GM19238 (cell line): ENCODE measurements around the gene ACO1.

Experiments used
- DNase-seq: peaks from one replicate; pipeline ENCODE4 v3.0.0; 2011; ENCODE audit warnings: low spot score; ENCODE audit not compliant: insufficient read length

ACO1 gene

GRCh38 chr9:32382565-32383320 is 1.7 kb upstream of the ACO1 start:
- no peak for DNase-seq

DNA sequence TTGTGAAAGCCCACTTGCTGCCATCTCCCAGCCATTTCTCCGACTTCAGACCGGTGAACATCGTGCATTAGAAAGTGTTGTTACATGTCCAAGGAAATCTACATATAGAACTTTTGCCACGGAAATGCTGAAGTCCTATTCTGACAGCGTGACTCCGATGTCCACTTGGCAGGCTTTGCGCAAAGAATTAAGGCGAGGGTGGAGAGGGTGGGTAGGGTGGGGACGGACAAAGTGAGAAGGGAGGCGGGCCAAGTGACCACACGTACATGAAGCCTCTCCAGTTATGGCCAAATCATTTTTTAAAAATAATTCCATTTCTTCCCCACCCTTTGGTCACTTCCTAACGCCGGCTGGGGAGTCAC is 460 bp upstream of the ACO1 start:
- no peak for DNase-seq

DNA sequence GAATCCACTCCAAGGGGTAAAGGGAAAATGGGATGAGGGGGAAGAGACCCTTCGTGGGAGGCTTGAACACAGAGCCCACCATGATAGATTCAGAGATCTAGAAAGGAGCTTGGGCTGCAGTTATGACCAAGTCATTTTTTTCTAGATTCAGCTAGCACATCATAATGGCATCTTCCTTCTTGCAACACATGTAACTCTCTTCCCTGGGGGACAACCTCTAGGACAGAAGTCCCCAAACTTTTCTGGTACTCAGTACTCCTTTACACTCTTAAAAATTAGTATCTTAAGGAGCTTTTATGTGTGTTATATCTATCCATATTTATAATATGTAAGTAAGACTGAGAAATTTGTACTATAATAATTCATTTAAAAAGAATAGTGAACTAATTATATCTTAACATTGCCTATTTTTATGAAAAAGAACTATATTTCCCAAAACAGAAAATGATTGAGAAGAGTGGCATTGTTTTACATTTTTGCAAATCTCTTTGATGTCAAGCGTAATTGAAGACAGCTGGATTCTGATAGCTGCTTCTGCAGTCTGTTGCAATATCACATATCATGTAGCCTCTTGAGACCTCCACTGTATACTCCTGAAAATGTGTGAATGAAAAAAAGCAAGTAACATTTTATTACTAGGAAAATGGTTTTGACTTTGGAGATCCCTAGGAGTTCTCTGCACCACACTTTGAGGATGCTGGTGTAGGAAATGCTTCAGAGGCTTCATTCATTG is 875 bp downstream of the ACO1 start:
- peak; percentile 4 for DNase-seq

- no peak for DNase-seq
These were observed 1.4 kb downstream of the ACO1 start for GRCh38 chr9:32385885-32386283.

GRCh38 chr9:32387256-32387655 is 2.8 kb downstream of the ACO1 start:
- DNase-seq: no peak

DNA sequence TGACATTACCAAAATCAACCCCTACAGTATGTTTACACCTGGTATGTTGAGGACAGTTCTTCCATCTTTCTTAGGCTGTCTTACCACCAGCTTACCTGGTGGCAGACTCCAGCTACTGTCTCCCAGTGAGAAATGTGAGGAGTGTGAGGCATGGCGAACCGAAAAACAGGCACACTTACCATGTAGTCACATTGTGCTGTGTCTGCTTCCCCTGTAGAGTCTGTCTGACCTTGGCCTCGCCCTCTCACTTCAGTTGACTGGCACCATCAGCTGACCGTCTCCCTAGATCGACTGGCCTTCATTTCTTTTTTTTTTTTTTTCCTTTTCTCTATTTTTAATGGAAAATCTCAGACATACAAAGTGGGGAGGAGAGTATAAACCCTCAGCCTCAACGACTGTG is 4.9 kb downstream of the ACO1 start:
- DNase-seq: no peak

DNA sequence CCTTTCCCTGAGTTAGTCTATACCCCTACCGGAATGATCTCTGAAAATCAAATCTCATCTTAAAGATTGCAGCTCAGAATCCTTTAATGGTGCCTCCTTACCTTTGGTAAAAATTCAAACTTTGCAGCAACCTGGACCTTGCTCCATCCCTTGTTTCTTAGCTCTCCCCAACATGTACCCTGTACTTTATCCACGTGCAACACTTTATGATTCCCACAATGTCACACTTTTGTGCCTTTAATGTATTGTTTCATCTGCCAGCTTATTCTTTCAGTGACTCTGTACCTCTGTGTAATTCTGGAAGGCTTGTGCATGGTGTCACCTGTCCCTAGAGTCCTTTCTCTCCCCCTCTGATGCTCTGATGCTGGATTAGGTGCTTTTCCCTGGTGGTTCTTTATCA is 9.5 kb downstream of the ACO1 start:
- no peak for DNase-seq

DNA sequence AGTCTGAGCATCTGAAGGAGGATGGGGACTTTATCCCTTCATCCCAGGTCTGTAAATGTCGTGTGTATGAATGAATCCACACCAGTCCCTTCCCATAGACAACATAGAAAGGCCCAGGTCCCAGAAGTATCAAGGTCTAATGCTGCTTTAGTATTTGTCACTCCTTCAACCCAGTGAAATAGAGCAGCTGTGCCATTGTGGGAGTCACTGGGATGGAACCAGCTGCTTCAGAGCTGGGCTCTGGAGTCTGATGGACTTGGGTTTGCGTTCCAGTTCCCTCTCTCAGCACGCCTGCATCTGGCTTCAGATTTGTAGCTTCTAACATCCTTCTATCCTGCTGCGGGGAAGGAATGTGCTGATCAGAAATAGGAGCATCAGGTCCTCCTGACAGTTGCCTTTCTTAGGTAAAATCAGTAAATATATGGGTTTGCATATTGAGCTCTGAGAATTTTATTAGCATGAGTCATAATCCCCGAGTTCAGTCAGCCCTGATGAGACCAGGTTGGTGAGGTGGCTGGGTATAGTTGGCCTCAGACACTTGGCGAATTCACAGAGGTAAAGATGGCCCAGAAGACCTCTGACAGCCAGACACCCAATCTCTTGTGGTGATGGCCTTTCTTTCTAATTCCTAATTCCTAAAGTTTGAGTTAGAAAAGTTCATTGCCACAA is 10.1 kb downstream of the ACO1 start:
- no peak for DNase-seq

GRCh38 chr9:32395510-32396216 is 11.2 kb downstream of the ACO1 start:
- no peak for DNase-seq

DNA sequence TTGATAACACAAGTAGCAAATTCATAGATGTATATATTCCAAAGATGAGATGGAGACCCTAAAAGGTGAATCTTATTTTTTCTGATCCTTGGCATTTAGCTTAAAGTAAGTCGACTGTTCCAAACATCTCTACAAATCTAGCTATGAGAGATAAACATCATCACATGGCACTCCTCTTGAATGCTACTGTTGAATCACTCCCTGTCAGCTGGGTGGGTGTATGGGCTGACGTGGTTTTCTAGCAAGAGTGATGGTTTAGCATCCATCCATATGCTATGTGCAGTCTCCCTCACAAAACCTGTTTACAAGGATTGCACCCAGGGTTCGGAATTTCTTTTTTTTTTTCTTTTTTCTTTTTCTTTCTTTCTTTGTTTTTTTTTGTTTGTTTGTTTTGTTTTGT is 13.8 kb downstream of the ACO1 start:
- no peak for DNase-seq

DNA sequence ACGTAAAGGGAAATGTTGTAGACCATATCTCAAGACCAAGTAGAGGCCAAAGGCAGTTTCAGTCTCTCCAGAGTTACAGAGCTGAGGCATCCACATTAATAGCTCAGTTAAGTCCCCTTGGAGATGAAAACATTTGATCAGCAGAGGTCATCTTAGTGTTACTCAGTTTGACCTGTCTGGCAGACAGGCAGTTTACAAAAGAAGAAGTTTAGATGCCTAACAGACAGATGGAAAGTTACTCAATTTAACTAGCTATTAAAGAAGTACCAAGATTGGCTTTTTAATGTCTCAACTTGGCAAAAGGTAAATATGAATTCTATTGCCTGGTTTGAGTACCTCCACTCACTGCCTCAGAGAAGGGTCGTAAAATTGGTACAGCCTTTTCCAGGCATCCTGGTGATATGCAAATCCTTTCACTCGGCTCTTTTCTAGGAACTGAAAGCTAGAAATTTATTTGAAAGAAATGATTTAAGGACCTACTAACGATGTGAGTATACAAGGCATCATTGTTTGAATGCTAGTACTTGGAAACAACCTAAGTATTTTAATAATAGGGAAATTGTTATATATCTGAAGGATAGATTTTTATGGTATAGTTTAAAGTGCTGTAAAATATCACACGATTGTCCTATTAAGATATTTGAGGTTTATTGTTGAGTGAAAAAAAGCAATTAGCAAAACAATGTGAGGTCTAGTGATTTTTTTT is 14.8 kb downstream of the ACO1 start:
- no peak for DNase-seq

- DNase-seq: no peak
These were observed 17.0 kb downstream of the ACO1 start for GRCh38 chr9:32401488-32401887.

DNA sequence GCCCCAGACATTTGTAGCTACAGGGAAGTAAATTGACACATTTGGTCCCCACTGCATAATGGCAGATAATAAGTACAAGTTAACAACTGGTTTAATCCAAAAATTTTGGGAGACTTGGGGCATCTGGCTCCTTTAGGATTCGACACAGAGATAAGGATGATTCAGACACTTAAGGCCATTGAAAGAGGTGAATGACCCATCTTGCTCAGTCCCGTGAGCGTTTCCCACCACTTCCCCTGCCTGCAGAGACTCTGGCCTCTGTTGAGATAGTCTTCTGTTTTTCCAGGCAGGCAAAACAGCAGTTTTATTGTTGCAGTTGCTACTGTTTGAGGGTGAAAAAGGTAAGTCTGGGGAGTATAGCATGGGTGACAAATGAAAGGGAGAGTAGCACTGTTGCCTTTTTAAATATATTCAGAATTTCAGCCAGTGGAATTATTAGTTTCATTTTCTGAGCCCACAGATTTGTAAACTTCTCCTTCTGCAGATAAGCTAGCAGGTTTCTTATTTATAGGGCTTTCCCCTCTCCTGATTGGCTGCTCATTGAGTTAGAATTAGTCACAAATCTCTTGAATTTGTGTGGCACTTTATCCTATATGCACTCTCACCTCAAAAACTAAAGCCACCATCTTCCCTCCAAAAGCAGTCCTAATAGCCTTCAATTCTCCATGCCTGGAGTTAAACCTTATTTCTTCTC is 19.3 kb downstream of the ACO1 start:
- DNase-seq: no peak

- DNase-seq: no peak
These were observed 20.0 kb downstream of the ACO1 start for GRCh38 chr9:32404402-32404801.

DNA sequence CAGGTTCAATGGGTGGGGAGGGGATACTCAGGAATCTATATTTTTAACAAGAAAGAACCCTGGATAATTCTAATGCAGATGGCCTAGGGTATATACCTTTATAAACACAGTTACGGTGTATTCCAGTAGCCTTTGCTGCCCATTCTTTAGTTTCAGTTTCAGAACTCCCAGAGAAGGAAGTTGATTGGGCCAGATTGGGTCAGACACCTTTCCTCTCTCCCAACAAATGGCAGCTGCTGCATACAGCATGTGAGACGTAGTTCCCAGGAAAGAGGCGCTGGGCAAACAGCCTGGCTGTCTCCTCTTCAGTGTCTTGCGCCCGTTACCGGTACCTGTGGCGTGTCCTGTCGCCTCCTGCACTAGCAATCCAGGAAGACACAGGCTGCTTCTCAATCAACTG is 20.4 kb downstream of the ACO1 start:
- DNase-seq: no peak

DNA sequence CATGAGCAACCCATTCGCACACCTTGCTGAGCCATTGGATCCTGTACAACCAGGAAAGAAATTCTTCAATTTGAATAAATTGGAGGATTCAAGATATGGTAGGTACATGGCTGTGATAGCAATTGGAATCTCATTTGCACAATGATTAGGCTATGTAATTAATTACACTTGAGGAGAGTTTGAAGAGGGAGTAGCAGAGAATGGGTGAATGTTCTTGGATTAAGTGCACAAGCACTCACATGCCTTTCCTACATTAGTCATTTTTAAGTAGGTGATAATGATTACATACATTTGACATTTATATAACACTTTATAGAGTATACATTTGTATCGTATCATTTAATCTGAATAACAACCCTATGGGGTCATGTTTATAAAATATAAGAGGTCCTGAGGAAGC is 21.1 kb downstream of the ACO1 start:
- DNase-seq: no peak

DNA sequence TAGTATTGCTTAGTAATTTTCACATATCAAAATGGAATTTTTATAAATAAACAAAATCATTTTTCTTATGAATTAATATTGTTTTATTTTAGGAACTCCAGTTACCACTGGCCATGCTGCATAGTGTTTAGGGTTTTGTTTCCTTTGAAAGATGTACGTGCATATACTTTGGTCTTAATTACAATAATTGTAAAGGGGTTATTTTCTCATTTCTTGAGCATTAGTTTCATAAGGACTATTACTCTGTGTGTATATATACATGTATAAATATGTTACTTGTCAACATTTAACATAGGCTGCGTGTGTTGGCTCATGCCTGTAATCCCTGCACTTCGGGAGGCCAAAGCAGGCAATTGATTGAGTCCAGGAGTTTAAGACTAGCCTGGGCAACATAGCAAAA is 21.6 kb downstream of the ACO1 start:
- DNase-seq: no peak

DNA sequence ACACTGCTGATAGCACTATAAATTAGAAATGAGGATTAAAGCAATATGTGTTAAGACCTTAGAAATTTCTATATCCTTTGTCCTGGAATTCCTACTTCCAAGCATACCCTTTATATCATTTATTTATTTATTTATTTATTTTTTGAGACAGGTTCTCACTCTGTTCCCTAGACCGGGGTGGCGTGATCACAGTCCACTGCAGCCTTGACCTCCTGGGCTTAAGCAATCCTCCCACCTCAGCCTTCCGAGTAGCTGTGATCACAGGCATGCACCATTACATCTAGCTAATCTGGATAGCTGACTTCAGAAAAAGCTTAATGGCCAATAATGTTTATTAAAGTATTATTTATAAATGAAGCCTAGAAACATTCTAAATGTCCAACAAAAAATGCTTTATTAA is 27.3 kb downstream of the ACO1 start:
- no peak for DNase-seq

- DNase-seq: no peak
These were observed 28.0 kb downstream of the ACO1 start for GRCh38 chr9:32412440-32412839.

DNA sequence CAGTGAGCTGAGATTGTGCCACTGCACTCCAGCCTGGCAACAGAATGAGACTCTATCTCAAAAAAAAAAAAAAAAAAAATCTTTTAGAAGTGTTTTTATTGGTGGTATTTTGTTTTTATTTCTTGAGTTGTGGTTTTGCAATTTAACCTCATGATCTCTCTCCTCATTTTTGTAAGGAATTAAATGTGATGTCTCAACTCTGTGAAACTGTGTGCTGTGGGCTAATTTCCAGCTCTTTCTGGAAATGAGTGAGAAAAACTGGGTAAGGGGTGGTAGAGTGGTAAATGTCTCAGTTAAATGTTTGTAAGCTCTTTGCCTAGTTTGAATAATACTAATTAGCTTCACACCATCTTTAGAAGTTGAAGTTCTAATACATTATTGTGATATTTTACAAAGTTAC is 29.0 kb downstream of the ACO1 start:
- DNase-seq: no peak

DNA sequence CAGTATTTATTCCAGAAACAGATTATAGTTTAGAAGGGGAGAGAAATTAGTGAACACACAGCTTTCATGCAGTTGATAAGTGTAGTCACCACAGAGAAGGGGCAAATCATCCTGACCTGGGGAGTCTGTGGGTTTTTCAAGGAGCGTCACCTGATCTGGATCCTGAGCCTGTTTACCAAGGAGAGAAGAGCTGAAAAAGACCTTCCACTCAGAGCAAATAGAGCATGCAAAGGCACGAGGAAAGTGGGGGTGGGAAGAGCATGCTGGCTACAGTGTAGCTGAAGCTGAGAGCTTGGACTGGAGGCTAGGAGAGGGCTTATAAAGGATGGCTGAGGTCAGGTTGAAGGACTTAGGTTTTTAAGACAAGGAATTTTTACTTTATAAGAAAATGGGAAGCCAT is 30.4 kb downstream of the ACO1 start:
- no peak for DNase-seq
